Glutamatergic neuron (in vitro differentiated cells): ENCODE data around the gene SDSL. TPM values are rescaled to one million over a fixed set of nuclear protein-coding genes. Genes with fewer than 3 reads are reported as not detected.

Source experiments
- DNase-seq: peaks from one replicate; pipeline ENCODE4 v3.0.0; 2022
- H3K27ac Mint-ChIP-seq: one replicate; pipeline ENCODE4 v1.8.0; 2020; ENCODE audit warnings: mild to moderate bottlenecking, mixed read lengths, inconsistent platforms; ENCODE audit not compliant: unreplicated experiment
- H3K27me3 Mint-ChIP-seq: one replicate; pipeline ENCODE4 v1.8.0; 2020; ENCODE audit warnings: mild to moderate bottlenecking, moderate library complexity, mixed read lengths, inconsistent platforms; ENCODE audit not compliant: unreplicated experiment
- H3K36me3 Mint-ChIP-seq: one replicate; pipeline ENCODE4 v1.8.0; 2020; ENCODE audit warnings: mild to moderate bottlenecking, mixed read lengths, inconsistent platforms; ENCODE audit not compliant: unreplicated experiment
- H3K4me1 Mint-ChIP-seq: one replicate; pipeline ENCODE4 v1.8.0; 2020; ENCODE audit warnings: mild to moderate bottlenecking, low read depth, mixed read lengths, inconsistent platforms; ENCODE audit not compliant: unreplicated experiment
- H3K4me3 Mint-ChIP-seq: one replicate; pipeline ENCODE4 v1.8.0; 2020; ENCODE audit warnings: mild to moderate bottlenecking, mixed read lengths, inconsistent platforms; ENCODE audit not compliant: unreplicated experiment
- H3K9me3 Mint-ChIP-seq: one replicate; pipeline ENCODE4 v1.8.0; 2020; ENCODE audit warnings: mild to moderate bottlenecking, moderate library complexity, mixed read lengths, inconsistent platforms; ENCODE audit not compliant: unreplicated experiment
- total RNA-seq: library from RNA; stranded (reverse); fragmentation: NEBNext Ultra II Directional; extraction: Animal tissue kit (Norgen Biotek cat#: 25700); gene quantifications from one replicate; pipeline ENCODE4 v1.2.1, GENCODE V29; 2021; ENCODE audit not compliant: unreplicated experiment
- TF ChIP-seq, protein P1 (sequence below): fragments of 200-600 bp; sonication (generic); IDR thresholded peaks from one replicate; pipeline ENCODE4 v1.5.0; 2021; ENCODE audit not compliant: partially characterized antibody, unreplicated experiment

The SDSL gene
- total RNA-seq, 1 donor from 2014 or later = 0.74 TPM

DNA sequence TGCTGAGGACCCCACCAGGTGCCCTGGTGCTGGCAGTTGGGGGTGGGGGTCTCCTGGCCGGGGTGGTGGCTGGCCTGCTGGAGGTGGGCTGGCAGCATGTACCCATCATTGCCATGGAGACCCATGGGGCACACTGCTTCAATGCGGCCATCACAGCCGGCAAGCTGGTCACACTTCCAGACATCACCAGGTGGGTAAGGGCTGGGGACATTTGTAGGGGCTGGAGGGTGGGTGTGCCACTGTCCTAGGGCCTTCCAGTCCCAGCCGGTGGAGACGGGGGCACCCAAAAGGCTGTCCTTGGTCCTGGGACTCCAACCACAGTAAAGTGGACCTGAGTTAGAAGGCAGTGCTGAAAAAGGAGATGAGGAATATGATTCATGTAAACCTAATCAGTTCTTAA is 13.2 kb downstream of the SDSL start:
- TF ChIP-seq, protein P1, sequence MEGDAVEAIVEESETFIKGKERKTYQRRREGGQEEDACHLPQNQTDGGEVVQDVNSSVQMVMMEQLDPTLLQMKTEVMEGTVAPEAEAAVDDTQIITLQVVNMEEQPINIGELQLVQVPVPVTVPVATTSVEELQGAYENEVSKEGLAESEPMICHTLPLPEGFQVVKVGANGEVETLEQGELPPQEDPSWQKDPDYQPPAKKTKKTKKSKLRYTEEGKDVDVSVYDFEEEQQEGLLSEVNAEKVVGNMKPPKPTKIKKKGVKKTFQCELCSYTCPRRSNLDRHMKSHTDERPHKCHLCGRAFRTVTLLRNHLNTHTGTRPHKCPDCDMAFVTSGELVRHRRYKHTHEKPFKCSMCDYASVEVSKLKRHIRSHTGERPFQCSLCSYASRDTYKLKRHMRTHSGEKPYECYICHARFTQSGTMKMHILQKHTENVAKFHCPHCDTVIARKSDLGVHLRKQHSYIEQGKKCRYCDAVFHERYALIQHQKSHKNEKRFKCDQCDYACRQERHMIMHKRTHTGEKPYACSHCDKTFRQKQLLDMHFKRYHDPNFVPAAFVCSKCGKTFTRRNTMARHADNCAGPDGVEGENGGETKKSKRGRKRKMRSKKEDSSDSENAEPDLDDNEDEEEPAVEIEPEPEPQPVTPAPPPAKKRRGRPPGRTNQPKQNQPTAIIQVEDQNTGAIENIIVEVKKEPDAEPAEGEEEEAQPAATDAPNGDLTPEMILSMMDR = no peak
- H3K27ac Mint-ChIP-seq = no peak overlapping the region
- peaks cover 2% of the 10 kb centered on the region for H3K27me3 Mint-ChIP-seq
- peaks cover 1% of the 10 kb centered on the region for H3K9me3 Mint-ChIP-seq
- no peaks in the 10 kb centered on the region for H3K4me1 Mint-ChIP-seq
- no peak overlapping the region for H3K4me3 Mint-ChIP-seq
- DNase-seq = no peak
- H3K36me3 Mint-ChIP-seq = no peaks in the 10 kb centered on the region

DNA sequence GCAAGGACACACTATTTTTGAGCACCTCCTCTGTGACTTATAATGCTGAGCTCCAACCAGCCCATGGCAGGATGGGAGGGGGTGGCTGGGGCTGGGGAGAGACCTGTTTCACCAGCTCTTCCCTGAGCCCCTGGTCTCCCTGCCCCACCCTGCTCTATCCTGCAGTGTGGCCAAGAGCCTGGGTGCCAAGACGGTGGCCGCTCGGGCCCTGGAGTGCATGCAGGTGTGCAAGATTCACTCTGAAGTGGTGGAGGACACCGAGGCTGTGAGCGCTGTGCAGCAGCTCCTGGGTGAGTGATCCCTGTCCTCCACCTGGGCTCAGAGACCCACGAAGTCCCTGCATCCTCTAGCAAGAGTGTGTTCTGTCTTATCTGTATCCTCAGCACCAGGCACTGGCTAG is 14.4 kb downstream of the SDSL start:
- Mint-ChIP-seq H3K27ac (no peak overlapping the region), H3K4me1 (no peaks in the 10 kb centered on the region), H3K27me3 (no peaks in the 10 kb centered on the region), H3K9me3 (peaks cover 1% of the 10 kb centered on the region), H3K36me3 (no peaks in the 10 kb centered on the region), H3K4me3 (no peak overlapping the region)
- TF ChIP-seq, protein P1 = no peak
- no peak for DNase-seq

DNA sequence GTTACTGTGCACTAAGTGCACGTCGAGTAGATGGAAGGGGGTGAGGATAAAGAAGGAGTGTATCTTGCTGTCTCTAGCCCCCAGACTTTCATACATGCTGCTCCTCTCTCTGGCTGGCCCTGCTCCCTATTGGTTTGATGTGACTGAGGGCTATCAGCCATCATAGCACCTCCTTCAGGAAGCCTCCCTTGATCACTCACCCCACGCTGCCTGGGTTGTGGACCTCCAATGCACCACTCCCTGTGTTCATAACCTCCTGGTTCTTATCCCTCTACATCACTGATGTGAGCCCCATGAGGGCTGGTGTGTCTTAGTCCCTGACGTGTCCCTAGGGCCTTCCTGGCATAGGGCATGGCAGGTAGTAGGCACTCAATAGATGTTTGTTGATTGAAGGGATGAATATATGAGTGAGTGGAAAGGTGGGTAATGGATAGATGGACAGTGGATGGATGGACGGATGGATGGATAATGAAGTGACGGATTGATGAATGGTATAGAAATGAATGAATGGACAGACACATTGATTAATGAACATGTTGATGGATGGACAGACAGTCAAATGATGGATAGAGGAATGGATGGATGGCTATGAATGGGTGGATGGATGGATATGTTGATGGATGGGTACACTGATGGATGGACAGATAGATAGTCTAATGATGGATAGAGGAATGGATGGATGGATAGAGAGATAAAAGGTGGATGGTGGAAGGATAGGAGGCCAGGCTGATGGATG is 15.0 kb downstream of the SDSL start:
- Mint-ChIP-seq H3K4me3 (no peak overlapping the region), H3K9me3 (peaks cover 1% of the 10 kb centered on the region), H3K27ac (no peak overlapping the region), H3K36me3 (no peaks in the 10 kb centered on the region), H3K27me3 (no peaks in the 10 kb centered on the region), H3K4me1 (no peaks in the 10 kb centered on the region)
- no peak for DNase-seq
- TF ChIP-seq, protein P1 = no peak

DNA sequence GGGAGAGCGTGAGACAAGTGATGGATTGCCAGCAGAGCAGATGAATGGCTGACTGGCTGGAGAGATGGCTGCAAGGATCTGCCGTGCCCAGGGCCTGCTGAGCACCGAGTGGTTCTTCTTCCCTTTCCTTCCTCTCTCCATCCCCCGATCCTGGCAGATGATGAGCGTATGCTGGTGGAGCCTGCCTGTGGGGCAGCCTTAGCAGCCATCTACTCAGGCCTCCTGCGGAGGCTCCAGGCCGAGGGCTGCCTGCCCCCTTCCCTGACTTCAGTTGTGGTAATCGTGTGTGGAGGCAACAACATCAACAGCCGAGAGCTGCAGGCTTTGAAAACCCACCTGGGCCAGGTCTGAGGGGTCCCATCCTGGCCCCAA is 15.5 kb downstream of the SDSL start:
- Mint-ChIP-seq H3K27ac (no peak overlapping the region), H3K4me3 (no peak overlapping the region), H3K4me1 (no peaks in the 10 kb centered on the region), H3K36me3 (no peaks in the 10 kb centered on the region), H3K9me3 (no peaks in the 10 kb centered on the region), H3K27me3 (no peaks in the 10 kb centered on the region)
- DNase-seq = no peak
- TF ChIP-seq, protein P1 = no peak

DNA sequence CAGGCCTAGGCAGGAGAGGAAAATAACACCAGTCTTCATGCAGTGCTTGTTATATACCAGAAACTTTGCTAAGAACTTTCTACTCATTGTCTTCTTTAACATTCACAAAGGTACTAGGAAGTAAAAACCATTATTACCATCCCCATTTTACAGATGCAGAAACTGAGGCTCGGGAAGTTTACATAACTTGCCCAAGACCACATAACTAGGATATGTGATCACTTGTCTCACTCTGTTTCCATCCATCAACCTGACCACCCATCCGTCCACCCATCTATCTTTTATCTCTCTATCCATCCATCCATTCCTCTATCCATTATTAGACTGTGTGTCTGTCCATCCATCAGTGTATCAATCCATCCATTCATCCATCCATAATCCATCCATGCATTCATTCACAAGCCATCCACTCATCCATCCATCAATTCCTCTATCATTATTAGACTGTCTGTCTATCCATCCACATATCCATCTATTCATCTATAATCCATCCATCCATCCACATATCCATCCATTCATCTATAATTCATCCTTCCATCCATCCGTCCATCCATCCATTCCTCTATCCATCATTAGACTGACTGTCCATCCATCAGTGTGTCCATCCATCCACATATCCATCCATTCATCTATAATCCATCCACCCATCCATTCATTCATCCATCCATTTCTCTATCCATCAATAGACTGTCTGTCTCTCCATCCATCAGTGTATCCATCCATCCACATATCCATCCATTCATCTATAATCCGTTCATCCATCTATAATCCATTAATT is 16.5 kb downstream of the SDSL start:
- Mint-ChIP-seq H3K4me1 (no peaks in the 10 kb centered on the region), H3K27me3 (no peaks in the 10 kb centered on the region), H3K4me3 (no peak overlapping the region), H3K36me3 (no peaks in the 10 kb centered on the region), H3K27ac (no peak overlapping the region), H3K9me3 (no peaks in the 10 kb centered on the region)
- TF ChIP-seq, protein P1 = no peak
- DNase-seq = no peak
